Measurements from ENCODE around the gene CERS1.

GRCh38 chr19:18866800-18867123 lies 29.2 kb downstream of the CERS1 start:
- TF ChIP-seq CTCF (IDR thresholded peaks at IDR 0.05; ENCODE audit: borderline replicate concordance, extremely low read depth, low read length, poor library complexity, severe bottlenecking) (no peak), EZH2 (IDR thresholded peaks at IDR 0.05; ENCODE audit: borderline replicate concordance, low read depth, low read length, severe bottlenecking) (no peak)

Measured in DND-41 (cell line).